IMR-90 (cell line): ENCODE results near the gene TNS3. TPM values are rescaled to one million over a fixed set of nuclear protein-coding genes. Genes with fewer than 3 reads are reported as not detected.

Experiments
- ATAC-seq: fragments of 200-7000 bp; cut with Tn5 transposase; 2 replicates; pipeline ENCODE4 v1.9.1; 2020; ENCODE audit warnings: low read depth, mild to moderate bottlenecking, moderate library complexity
- BruUV-seq: library from RNA; stranded (reverse); fragments of 400-500 nt; replicated peaks from 2 replicates; lab custom pipeline; 2021; lab: Mats Ljungman, UMichigan
- CTCF ChIA-PET: fragments of 300-600 bp; formaldehyde crosslinking; extraction: SDS; loops from one replicate; lab custom pipeline; 2021; ENCODE audit warnings: antibody characterized with exemption; lab: Yijun Ruan, JAX
- POLR2A ChIA-PET: fragments of 300-600 bp; sonication (Branson Sonifier 250); formaldehyde crosslinking; loops from one replicate; lab custom pipeline; 2022; ENCODE audit warnings: antibody characterized with exemption; ENCODE audit not compliant: unreplicated experiment; lab: Charles Lee
- DNase-seq: peaks from one replicate; pipeline ENCODE4 v3.0.0; 2013
- H2AFZ ChIP-seq: replicated peaks from 2 replicates; pipeline ENCODE3; 2013; ENCODE audit warnings: low read length, mild to moderate bottlenecking; ENCODE audit not compliant: poor library complexity
- H2AK5ac ChIP-seq: 2 replicates; pipeline ENCODE4 v1.6.1; 2013; ENCODE audit warnings: low read depth, low read length, inconsistent platforms
- H2AK9ac ChIP-seq: replicated peaks from 2 replicates; pipeline ENCODE3; 2013; ENCODE audit warnings: mild to moderate bottlenecking, low read depth, low read length, moderate library complexity; ENCODE audit not compliant: poor library complexity
- H2BK120ac ChIP-seq: 2 replicates; pipeline ENCODE4 v1.6.1; 2013; ENCODE audit warnings: low read depth, low read length, inconsistent platforms
- H2BK15ac ChIP-seq: 3 replicates; pipeline ENCODE4 v1.6.1; 2013; ENCODE audit warnings: low read depth, low read length, inconsistent platforms
- H2BK20ac ChIP-seq: 2 replicates; pipeline ENCODE4 v1.6.1; 2013; ENCODE audit warnings: low read depth, mild to moderate bottlenecking, inconsistent platforms, low read length, moderate library complexity
- H2BK5ac ChIP-seq: 2 replicates; pipeline ENCODE4 v1.6.1; 2013; ENCODE audit warnings: mild to moderate bottlenecking, low read depth, low read length, inconsistent platforms; ENCODE audit not compliant: poor library complexity, severe bottlenecking
- H3K14ac ChIP-seq: replicated peaks from 2 replicates; pipeline ENCODE4 v1.6.1; 2013; ENCODE audit warnings: low read depth, low read length, inconsistent platforms
- H3K18ac ChIP-seq: 2 replicates; pipeline ENCODE4 v1.6.1; 2013; ENCODE audit warnings: low read depth, low read length, control low read depth
- H3K23ac ChIP-seq: 2 replicates; pipeline ENCODE4 v1.6.1; 2013; ENCODE audit warnings: low read depth, low read length, inconsistent platforms
- H3K27ac ChIP-seq: 2 replicates; pipeline ENCODE4 v1.5.1; 2013; ENCODE audit warnings: mild to moderate bottlenecking, control low read depth, low read length; ENCODE audit not compliant: insufficient read depth
- H3K27me3 ChIP-seq: 2 replicates; pipeline ENCODE4 v1.6.1; 2013; ENCODE audit warnings: low read length; ENCODE audit not compliant: control insufficient read depth, insufficient read depth
- H3K36me3 ChIP-seq: 2 replicates; pipeline ENCODE4 v1.6.1; 2013; ENCODE audit warnings: low read length, mixed read lengths; ENCODE audit not compliant: control insufficient read depth, insufficient read depth
- H3K4ac ChIP-seq: 2 replicates; pipeline ENCODE4 v1.6.1; 2013; ENCODE audit warnings: low read depth, low read length, inconsistent platforms
- H3K4me1 ChIP-seq: 2 replicates; pipeline ENCODE4 v1.6.1; 2013; ENCODE audit warnings: low read length, mixed read lengths; ENCODE audit not compliant: control insufficient read depth, insufficient read depth
- H3K4me2 ChIP-seq: 2 replicates; pipeline ENCODE4 v1.6.1; 2013; ENCODE audit warnings: low read depth, mild to moderate bottlenecking, control low read depth, low read length, moderate library complexity
- H3K4me3 ChIP-seq: 2 replicates; pipeline ENCODE4 v1.5.1; 2013; ENCODE audit warnings: low read depth, mild to moderate bottlenecking, control low read depth, low read length, moderate library complexity; ENCODE audit not compliant: insufficient read depth
- H3K56ac ChIP-seq: 2 replicates; pipeline ENCODE4 v1.6.1; 2013; ENCODE audit warnings: low read length, inconsistent platforms; ENCODE audit not compliant: insufficient read depth; ENCODE audit errors: extremely low read depth
- H3K79me1 ChIP-seq, 2 experiments: 2 replicates each; pipeline ENCODE4 v1.6.1; 2013; ENCODE audit warnings: low read length in 2 of 2, inconsistent platforms in 1 of 2, low read depth in 1 of 2
- H3K9ac ChIP-seq: 2 replicates; pipeline ENCODE4 v1.6.1; 2013; ENCODE audit warnings: low read depth, low read length, control low read depth
- H3K9me1 ChIP-seq: 2 replicates; pipeline ENCODE4 v1.6.1; 2013; ENCODE audit warnings: low read length, inconsistent platforms; ENCODE audit not compliant: insufficient read depth
- H3K9me3 ChIP-seq: 2 replicates; pipeline ENCODE4 v1.6.1; 2013; ENCODE audit warnings: low read length; ENCODE audit not compliant: control insufficient read depth, insufficient read depth
- H4K20me1 ChIP-seq: 2 replicates; pipeline ENCODE4 v1.6.1; 2013; ENCODE audit warnings: low read length, inconsistent platforms; ENCODE audit not compliant: insufficient read depth
- H4K5ac ChIP-seq: 2 replicates; pipeline ENCODE4 v1.6.1; 2013; ENCODE audit warnings: mild to moderate bottlenecking, low read depth, low read length, control low read depth
- H4K8ac ChIP-seq, 2 experiments: 2 replicates each; pipeline ENCODE4 v1.6.1; 2013; ENCODE audit warnings: low read depth in 2 of 2, low read length in 2 of 2, control low read depth in 1 of 2, inconsistent platforms in 1 of 2
- H4K91ac ChIP-seq: 2 replicates; pipeline ENCODE4 v1.6.1; 2013; ENCODE audit warnings: low read depth, low read length, inconsistent platforms; ENCODE audit not compliant: insufficient read depth
- FOS ChIP-seq: fragments of 150-350 bp; IDR thresholded peaks from 2 replicates; pipeline ENCODE4 v1.6.1; 2016; ENCODE audit warnings: low read depth, low read length
- MAZ ChIP-seq: IDR thresholded peaks from 2 replicates; pipeline ENCODE4 v1.6.1; 2012; ENCODE audit warnings: low read depth, mild to moderate bottlenecking, low read length, improper control_type of control experiment, moderate library complexity, borderline replicate concordance
- MXI1 ChIP-seq: IDR thresholded peaks from 2 replicates; pipeline ENCODE4 v1.6.1; 2012; ENCODE audit warnings: low read depth, mild to moderate bottlenecking, low read length, moderate library complexity, borderline replicate concordance
- WGBS, 2 experiments: methylation state at CpG; one replicate each; pipeline versions ENCODE4 v1.1.5 to v1.1.7; 2013; ENCODE audit warnings: missing lambda C conversion rate in 2 of 2; ENCODE audit not compliant: insufficient read length in 1 of 2; ENCODE audit errors: extremely low coverage in 2 of 2; 5-methylcytosine and 5-hydroxymethylcytosine counted together
- dilution Hi-C: fragments of 300-500 bp; cut with HindIII; formaldehyde crosslinking; loops from one replicate; pipeline ENCODE4 v1.14.3; 2018; ENCODE audit warnings: low sequenced_read_pairs; ENCODE audit not compliant: unreplicated experiment
- in situ Hi-C: fragments of 300-500 bp; cut with MboI; formaldehyde crosslinking; loops from 3 replicates; pipeline ENCODE4 v1.14.3; 2019; ENCODE audit warnings: low sequenced_read_pairs, inconsistent platforms, mixed read lengths
- intact Hi-C: fragments of 100-400 bp; cut with micrococcal nuclease; formaldehyde crosslinking; loops from 2 replicates; pipeline ENCODE4 v1.10.0; 2022
- polyA plus RNA-seq, 3 experiments: library from polyadenylated mRNA; depleted of rRNA; stranded (reverse); fragments of >200 nt; gene quantifications; 2 replicates each; pipeline ENCODE4 v1.2.3, GENCODE V29; 2012; ENCODE audit warnings: low replicate concordance in 1 of 3
- total RNA-seq: library from RNA; depleted of rRNA; stranded (reverse); fragments of >200 nt; gene quantifications from 2 replicates; pipeline ENCODE4 v1.2.3, GENCODE V29; 2012

Gene TNS3
- total and polyA plus RNA-seq, 2 of the 4 experiments (the other 2 are of a cell fraction), result 64.3 to 79.2 TPM

- H2BK120ac ChIP-seq, result no peak overlapping the region
- WGBS, 2 experiments, result no CpG with 5 or more reads among the region's 7 CpGs
- H4K5ac ChIP-seq, result no peak overlapping the region
- ATAC-seq (no peak), DNase-seq (no peak)
- TF ChIP-seq MXI1 (no peak), MAZ (no peak), FOS (no peak)
- H2AK5ac ChIP-seq, result no peak overlapping the region
- no peak overlapping the region for H4K8ac ChIP-seq
- no peak overlapping the region for H2AK9ac ChIP-seq
- H4K20me1 ChIP-seq, result peaks cover 79% of the 10 kb centered on the region
- no peak overlapping the region for H3K4me2 ChIP-seq
- peaks cover 45% of the 10 kb centered on the region for H3K9me1 ChIP-seq
- peaks cover 42% of the 10 kb centered on the region for H3K36me3 ChIP-seq
- no peak overlapping the region for H2AFZ ChIP-seq
- H3K79me1 ChIP-seq, result peaks cover 39 to 77% of the 10 kb centered on the region in 2 experiments
- H3K4me1 ChIP-seq, result peaks cover 9% of the 10 kb centered on the region
- H2BK5ac ChIP-seq, result no peak overlapping the region
- no peak overlapping the region for H3K23ac ChIP-seq
- no peak overlapping the region for H3K14ac ChIP-seq
- no peak overlapping the region for H2BK20ac ChIP-seq
- intact Hi-C loops, result no loop called here
- H3K4ac ChIP-seq, result no peak overlapping the region
- no peak overlapping the region for H3K9ac ChIP-seq
- H3K27me3 ChIP-seq, result no peaks in the 10 kb centered on the region
- H3K56ac ChIP-seq, result no peak overlapping the region
- no peak overlapping the region for H2BK15ac ChIP-seq
- no peak overlapping the region for H3K18ac ChIP-seq
- BruUV-seq, result no TSS peak
- ChIA-PET POLR2A (no interaction called here), CTCF (no interaction called here)
- dilution Hi-C loops, result no loop called here
- in situ Hi-C loops, result no loop called here
- H3K4me3 ChIP-seq, result no peak overlapping the region
- H3K9me3 ChIP-seq, result no peaks in the 10 kb centered on the region
- no peak overlapping the region for H3K27ac ChIP-seq
- no peak overlapping the region for H4K91ac ChIP-seq
Measured at GRCh38 chr7:47366211-47366610, 215.7 kb downstream of the TNS3 start.
